Activated T-helper 1 cell treated with Interleukin-2 at 50 U/mL for 16 hours (primary cell): ENCODE results near the gene CISD2.
"Not testable (repeated sequence)": the region's sequence is repeated elsewhere in the genome, so short reads cannot be mapped to it uniquely, and the experiment has no call there.

ENCODE experiments used
- DNase-seq: peaks from one replicate; pipeline ENCODE4 v3.0.0-alpha.2; 2020; ENCODE audit warnings: low read depth

The CISD2 gene

DNA sequence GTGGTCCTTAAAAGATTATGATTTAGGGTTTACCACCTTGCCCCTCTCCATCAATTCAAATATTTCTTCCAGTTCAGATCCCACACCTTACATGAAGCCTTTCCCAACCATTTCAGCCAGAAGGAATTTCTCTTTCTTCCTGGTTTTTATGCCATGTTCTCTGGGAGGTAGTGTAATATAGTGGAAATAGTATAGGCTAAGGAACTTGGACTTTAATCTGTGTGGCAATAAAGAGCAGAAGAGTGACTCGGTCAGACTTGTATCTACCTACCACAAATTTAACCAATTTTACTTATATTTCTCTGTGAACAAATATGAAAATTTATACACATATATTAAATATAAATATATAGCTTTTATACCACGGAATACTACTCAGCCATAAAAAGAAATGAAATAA is 18.4 kb upstream of the CISD2 start:
- DNase-seq = no peak

DNA sequence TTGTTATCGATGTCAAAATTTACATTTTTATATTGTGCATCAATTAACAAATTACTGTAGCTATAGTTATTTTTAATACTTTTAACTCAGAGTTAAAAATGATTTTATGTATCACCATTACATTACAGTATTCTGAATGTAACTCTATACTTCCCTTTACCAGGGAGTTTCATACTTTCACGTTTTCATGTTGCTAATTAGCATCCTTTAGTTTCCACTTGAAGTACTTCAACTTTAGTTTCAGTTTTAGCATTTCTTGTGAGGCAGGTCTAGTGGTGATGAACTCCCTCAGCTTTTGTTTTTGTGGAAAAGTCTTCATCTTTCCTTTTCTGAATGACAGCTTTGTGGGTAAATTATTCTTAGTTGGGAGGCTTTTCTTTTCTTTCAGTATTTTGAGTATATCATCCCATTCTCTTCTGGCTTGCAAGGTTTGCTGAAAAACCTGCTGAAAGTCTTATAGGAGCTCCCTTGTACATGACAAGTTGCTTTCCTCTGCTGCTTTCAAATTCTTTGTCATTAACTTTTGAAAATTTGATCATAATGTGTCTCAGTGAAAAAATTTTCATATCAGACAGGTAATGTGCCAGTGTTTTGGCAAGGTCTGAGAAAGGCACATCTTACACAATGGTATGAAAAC is 9.8 kb upstream of the CISD2 start:
- no peak for DNase-seq

DNA sequence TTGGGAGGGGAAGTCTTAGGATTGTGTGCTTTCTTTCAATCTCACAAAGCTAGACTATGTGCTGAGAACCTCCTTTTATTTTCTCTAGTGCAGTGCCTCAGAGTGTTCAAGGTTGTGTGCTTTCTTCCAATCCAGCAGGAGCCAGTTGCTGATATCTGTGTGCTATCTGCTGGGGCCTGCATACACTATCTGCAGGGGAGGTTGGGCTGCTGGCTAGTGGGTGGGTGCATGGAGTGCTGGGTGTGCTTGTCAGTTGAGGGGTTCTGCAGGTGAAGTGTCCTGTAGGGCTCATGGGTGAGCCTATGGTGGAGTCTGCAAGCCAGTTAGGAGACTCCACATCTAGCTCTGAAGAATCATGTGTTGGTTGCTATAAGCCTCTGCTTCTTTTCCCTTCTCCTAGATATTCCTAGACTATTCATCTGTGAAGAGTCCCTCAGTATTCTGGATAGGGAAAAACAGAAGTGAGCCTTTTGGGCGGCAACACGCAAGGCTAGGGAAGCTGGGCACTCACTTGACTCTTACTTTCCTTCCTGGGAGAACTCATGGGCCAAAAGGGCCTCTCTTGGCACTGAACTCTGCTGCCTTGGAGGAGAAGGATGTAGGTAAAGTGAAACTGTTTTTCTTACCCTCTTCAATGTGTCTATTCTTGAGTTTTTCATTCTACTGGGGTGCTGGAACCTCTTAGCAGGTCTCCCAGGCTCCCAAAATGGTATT is 8.0 kb upstream of the CISD2 start:
- no peak for DNase-seq

DNA sequence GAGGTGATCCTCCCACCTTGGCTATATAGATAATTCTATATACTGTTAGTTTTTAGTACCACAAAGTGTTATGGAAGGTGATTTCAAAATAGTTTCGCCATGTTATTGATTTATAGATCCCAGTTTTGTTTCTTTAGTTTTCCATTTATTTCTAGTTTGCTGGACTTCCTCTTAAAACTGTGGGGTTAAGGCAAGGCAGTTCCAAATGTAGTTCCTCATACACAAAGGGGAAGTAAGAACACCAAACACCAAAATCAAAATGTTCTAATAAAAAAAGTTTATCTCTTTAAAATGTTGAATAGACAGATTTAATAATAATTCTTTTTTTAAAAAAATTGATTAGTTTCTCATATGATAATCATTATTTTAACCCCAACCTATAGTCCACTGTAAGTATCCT is 6.8 kb upstream of the CISD2 start:
- DNase-seq = no peak

DNA sequence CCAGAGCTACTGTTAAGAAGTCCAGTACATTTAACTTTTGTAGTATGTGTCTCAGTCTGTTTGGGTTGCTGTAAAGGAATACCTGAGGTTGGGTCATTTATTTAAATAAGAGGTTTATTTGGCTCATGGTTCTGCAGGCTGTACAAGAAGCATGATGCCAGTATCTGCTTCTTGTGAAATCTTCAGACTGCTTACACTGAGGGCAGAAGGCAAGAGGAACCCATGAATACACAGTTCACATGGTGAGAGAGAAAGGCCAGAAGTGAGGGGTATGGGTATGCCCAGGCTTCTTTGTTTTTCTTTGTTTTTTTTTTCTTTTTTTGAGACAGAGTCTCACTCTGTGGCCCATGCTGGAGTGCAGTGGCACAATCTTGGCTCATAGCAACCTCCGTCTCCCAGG is 6.0 kb upstream of the CISD2 start:
- no peak for DNase-seq

DNA sequence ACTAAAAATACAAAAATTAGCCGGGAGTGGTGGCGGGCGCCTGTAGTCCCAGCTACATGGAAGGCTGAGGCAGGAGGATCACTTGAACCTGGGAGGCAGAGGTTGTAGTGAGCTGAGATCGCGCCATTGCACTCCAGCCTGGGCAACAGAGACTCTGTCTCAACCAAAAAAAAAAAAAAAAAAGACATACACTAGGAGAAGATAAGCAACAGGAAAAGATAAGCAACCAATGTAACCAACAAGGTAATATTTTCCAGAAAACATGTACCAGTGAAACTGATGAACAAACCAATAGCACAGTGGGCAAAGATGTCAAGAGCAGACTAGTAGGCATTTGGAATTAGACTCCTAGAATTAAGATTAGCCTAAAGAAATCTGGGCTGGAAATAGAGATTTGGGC is 3.5 kb upstream of the CISD2 start:
- DNase-seq = not testable (repeated sequence)

DNA sequence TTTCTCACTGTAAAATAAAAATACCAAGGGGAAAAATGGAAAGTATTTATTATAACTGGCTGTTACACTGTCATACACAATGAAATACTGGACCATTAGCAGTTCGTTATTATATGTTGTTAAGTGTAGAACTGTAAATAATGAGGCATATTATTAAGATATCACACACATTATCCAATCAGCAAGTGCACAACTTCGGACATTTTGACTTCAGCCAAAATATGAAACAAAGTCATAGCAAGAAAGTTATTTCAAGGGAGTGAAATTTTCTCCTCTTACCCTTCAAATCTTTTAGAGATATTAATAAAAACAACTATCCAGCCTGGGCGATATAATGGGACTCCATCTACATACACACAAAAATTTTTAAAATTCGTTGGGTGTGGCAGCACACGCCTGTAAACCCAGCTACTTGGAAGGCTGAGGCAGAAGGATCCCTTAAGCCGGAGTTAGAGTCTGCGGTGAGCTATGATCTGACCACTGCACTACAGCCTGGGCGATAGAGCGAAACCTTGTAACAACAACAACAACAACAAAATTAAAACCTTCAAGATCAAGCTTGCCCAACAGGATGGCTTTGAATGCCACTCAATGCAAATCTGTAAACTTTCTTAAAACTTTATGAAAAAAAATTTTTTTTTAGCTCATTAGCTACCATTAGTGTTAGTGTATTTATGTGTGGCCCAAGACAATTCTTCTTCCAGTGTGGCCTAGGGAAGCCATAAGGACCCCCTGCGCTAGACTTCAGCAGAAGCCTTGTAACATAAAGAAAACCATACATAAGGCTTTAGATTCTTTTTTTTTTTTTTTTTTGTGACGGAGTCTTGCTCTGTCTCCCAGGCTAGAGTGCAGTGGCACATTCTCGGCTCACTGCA is 1.3 kb upstream of the CISD2 start:
- DNase-seq = no peak

DNA sequence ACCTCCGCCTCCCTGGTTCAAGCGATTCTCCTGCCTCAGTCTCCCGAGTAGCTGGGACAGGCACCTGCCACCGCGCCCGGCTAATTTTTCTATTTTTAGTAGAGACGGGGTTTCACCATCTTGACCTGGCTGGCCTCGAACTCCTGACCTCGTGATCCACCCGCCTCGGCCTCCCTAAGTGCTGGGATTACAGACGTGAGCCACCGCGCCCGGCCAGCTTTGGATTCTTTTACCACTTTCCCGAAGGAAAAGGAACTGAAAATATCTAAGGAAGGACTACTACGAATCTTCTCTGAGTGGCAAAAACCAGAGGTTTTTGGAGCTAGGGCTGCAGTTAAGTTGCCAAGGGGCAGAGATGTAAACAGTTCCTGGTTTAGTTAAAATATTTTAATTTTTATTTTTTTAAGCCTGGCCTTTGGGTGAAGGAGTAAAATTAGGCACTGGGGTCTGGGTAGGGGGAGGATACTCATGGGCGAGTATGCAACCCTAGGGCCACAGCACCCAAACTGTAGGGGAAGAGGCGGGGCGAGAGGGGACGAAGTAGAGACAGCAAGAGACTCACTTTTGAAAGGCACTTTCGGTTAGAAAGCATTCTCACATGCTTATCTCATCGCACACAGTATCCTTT is 525 bp upstream of the CISD2 start:
- DNase-seq = no peak

DNA sequence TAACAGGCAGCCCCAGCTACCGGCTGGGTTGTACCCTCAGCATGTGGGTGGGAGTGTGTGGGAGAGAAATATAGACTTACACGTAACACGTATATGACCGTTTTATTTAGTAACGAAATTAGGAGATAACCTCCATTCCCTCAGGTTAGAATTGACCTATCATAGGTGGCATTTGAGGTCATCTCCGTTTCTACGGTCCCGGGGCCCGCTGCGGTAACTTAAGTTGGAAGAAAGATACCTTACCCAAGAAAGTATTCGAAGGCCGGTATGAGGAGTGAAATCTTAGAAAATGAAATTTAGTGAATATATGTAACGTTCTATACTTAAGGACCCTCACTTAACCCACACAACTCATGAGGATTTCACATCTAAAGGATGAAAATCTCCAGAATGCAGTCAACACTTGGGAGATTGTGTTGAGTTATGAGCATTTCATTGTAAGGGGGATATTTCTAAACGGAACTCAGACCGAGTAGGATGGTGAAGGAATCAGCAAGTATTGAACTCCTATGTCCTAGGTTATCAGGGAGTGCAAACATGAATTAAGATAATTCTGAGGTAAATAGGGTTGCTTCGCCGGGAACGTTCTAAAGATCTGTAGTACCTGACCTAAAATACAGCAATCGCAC is 891 bp downstream of the CISD2 start:
- DNase-seq = no peak

DNA sequence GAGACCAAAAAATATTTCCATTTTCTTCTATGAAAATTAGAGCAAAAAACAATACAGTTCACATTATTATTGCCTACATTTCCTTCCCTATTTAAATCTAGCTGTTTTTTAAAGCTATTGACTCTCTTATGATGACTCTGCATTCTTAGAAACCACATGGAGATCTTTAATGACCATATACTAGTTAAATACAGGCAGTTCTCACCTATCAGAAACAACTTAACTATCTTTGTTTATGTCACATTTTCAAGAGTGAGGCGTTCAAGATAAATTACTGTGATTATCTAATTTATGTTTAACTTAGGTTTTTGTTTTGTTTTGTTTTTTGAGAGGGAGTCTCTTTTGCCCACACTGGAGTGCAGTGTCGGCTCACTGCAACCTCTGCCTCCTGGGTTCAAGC is 3.0 kb downstream of the CISD2 start:
- DNase-seq = no peak

DNA sequence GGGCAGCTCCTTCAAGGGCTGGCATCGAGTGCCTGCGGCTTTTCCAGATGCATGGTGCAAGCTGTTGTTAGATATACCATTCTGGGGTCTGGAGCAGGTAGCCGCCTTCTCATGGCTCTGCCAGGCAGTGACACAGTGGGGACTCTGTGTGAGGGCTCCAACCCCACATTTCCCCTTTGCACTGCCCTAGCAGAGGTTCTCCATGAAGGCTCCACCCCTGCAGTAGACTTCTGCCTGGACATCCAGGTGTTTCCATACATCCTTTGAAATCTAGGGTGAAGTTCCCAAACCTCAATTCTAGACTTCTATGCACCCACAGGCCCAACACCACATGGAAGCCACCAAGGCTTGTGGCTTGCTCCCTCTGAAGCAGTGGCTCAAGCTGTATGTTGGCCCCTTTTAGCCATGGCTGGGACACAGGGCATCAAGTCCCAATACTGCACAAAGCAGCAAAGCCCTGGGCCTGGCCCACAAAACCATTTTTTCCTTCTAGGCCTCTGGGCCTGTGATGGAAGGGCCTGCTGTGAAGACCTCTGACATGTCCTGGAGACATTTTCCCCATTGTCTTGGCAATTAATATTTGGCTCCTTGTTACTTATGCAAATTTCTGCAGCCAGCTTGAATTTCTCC is 8.8 kb downstream of the CISD2 start:
- DNase-seq = not testable (repeated sequence)

DNA sequence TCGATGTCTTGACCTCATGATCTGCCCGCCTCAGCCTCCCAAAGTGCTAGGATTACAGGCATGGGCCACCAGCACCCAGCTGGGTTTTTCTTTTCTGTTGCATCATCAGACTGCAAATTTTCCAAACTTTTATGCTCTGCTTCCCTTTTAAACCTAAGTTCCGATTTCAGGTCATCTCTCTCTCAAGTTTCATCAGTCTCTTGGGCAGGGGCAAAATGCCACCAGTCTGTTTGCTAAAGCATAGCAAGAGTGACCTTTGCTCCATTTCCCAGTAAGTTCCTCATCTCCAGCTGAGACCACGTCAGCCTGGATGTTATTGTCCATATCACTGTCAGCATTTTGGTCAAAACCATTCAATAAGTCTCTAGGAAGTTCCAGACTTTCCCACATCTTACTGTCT is 9.6 kb downstream of the CISD2 start:
- DNase-seq = not testable (repeated sequence)

DNA sequence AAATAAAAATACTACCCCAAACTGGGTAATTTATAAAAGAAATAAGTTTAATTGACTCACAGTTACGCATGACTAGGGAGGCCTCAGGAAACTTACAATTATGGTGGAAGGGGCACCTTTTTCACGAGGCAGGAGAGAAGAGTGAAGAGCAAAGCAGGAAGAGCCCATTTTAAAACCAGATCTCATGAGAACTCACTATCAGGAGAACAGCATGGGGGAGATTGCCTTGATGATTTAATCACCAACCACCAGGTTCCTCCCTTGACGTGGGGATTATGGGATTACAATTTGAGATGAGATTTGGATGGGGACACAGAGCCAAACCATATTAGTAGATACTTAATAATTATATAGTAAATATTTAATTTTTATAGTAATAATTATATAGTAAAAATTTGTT is 10.1 kb downstream of the CISD2 start:
- DNase-seq = no peak

DNA sequence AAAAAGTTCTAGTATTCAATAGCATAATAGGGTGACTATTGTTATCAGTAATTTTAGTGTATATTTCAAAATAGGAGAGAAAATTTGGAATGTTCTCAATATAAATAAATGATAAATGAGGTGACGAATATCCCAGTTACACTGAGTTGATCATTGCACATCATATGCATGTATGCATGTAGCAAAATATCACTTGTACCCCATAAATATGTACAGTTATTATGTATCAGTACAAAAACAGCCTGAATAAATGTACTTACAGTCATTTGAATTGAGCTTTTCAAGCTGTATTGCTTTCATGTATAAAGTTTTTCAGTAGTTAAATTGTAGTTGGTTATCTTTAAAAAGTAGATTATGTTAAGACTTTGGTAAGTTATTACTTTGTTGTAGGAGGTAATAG is 12.6 kb downstream of the CISD2 start:
- DNase-seq = no peak

DNA sequence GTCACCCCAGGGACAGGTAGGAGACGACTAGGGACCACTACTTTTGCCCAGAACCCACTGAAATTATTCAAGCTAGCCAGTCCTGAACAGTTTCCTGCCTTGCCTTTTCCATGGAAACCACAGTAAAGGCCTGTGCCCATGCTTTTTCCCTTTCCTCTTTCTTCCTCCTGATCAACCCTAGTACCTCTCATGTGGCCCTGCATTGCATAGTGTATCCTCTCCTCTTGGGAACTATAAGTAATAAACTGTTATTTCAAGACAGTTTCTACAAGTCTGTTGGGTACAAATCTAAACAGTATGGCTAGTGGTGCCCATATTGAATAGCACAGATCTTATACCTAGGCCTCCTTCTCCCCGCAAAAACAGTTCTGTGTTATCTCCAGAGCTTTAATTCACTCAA is 14.5 kb downstream of the CISD2 start:
- DNase-seq = no peak

DNA sequence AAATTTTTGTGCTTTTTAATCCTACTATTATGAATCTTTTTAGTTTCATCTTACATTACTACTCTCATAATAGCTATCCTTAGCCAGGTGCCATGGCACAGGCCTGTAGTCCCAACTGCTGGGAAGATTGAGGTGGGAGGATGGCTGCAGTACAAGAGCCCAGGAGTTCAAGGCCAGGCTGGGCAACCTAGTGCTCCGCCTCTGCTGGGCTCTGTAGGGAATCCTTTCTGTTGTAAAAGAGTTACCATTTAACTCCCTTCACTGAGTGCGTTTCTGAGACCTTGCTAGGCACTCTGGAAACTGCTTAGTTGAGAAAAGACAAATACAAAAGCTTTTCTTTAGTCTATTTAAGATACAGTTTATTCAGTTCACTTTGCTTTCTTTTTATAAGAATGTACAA is 19.8 kb downstream of the CISD2 start:
- not testable (repeated sequence) for DNase-seq

DNA sequence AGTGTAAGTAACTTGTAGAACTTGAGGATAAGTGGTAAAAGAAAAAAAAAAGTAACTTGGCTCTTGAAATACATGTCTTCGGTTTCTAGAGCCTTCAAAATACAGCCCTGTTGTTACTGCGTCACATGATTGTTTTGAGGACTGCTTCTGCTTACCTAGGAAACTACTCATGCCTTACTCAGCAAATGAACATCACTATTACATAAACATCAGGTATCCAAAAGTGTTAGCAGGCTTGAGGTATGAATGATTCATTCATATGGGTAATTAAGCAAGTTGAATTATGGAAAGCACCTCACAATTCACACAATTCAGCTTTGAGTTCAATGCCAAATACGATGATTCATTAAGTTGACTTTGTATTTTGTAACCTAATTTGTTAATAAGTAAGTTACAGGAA is 21.1 kb downstream of the CISD2 start:
- DNase-seq = not testable (repeated sequence)

DNA sequence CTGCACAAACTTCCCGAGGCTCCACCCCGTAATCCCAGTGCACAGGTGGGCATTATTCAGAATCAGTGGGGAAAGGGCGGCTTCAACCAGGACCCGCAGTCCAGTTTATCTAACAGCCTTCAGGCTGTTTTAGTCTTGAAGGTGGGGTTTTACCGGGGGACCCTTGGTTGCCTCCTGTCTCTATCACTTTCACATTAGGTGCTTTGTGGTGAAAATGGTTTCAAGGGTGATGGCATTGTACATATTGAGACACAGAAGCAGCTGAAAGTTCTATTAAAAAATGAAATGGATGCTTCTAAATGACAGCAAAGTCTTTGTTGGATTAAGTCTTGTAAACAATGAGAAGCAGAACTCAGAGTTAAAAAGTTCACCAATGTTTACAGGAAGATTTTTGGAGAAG is 27.8 kb downstream of the CISD2 start:
- DNase-seq = not testable (repeated sequence)

DNA sequence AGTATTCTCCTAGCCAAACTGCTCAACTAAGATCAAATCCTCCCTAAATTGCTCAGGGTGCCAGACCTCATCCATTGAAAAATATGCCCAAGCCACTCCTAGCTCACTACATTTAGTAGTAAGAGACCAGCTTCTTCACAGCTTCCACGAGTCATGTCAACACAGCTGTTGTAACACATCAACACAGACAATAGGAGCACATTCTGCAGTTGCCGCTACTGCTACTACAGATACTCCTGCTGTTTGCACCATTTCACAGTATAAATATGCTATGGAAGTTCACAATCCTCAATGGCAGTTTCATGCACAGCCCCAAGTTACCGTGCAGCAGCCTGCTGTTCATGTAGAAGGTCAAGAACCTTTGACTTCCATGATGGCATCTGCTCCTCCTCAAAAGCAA is 28.8 kb downstream of the CISD2 start:
- DNase-seq = not testable (repeated sequence)

DNA sequence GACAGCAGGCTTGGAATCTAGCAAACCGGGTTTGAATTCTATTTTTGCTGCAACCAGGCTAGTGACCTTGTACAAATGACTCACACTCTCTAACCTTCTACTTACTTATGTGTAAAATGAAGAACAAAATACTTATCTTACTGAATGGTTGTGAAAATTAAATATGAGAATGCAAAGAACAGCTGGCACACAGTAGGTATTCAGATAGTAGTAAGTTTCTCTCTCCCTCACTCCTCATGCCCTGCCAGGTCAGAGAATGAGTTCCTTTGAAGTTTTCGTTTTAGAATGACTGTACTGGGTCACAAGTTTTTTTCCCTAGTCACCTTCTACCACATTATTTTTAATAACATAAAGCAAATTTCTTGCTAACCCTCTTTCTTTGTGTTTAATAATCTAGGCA is 33.0 kb downstream of the CISD2 start:
- DNase-seq = no peak

DNA sequence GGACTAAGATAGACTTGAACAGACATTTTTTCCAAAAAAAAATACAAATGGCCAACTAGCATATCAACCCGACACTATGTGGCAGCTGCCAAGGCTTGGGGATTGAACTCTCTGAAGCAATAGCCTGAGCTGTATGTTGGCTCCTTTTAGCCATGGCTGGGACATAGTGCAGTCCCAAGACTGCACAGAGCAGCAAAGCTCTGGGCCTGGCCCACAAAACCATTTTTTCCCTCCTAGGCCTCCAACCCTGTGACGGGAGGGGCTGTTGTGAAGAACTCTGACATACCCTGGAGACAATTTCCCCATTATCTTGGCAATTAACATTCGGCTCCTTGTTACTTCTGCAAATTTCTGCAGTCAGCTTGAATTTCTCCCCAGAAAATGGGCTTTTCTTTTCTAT is 50.1 kb downstream of the CISD2 start:
- no peak for DNase-seq

DNA sequence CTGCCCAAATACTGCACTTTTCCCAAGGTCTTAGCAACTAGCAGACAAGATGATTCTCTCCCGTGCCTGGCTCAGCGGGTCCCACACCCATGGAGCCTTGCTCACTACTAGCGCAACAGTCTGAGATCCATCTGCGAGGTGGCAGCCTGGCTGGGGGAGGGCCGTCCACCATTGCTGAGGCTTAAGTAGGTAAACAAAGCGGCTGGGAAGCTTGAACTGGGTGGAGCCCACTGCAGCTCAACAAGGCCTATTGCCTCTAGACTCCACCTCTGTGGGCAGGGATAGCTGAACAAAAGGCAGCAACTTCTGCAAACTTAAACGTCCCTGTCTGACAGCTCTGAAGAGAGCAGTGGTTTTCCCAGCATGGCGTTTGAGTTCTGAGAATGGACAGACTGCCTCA is 50.9 kb downstream of the CISD2 start:
- DNase-seq = not testable (repeated sequence)
